Amniotic epithelial cell (primary cell): ENCODE measurements around the gene RHOH.
"Not testable (repeated sequence)": the region's sequence is repeated elsewhere in the genome, so short reads cannot be mapped to it uniquely, and the experiment has no call there.

ENCODE experiments used
- DNase-seq: peaks from one replicate; pipeline ENCODE4 v3.0.0-alpha.2; 2010; ENCODE audit warnings: low read depth

Gene RHOH

GRCh38 chr4:40196724-40197281, at the start of gene RHOH:
TSS of gene RHOH (plus strand) at chr4:40197031. CDS start at chr4:40243387, 46,356 bp downstream.
- DNase-seq = no peak

- not testable (repeated sequence) for DNase-seq
Measured at GRCh38 chr4:40147490-40147889, 49.3 kb upstream of the RHOH start.

GRCh38 chr4:40149960-40150385, 46.9 kb upstream of the RHOH start:
- DNase-seq = peak; percentile 77

- peak; percentile 24 for DNase-seq
Measured at GRCh38 chr4:40150932-40151331, 45.9 kb upstream of the RHOH start.

- DNase-seq = no peak
Measured at GRCh38 chr4:40152637-40153036, 44.2 kb upstream of the RHOH start.

GRCh38 chr4:40157436-40157835, 39.4 kb upstream of the RHOH start:
- DNase-seq = peak; percentile 21

- no peak for DNase-seq
Measured at GRCh38 chr4:40160258-40160657, 36.6 kb upstream of the RHOH start.

GRCh38 chr4:40164459-40164858, 32.4 kb upstream of the RHOH start:
- DNase-seq = peak; percentile 34

GRCh38 chr4:40165916-40166315, 30.9 kb upstream of the RHOH start:
- no peak for DNase-seq

GRCh38 chr4:40168070-40168469, 28.8 kb upstream of the RHOH start:
- DNase-seq = no peak

GRCh38 chr4:40170588-40170987, 26.2 kb upstream of the RHOH start:
- no peak for DNase-seq

GRCh38 chr4:40173470-40173875, 23.4 kb upstream of the RHOH start:
- no peak for DNase-seq

- peak; percentile 14 for DNase-seq
Measured at GRCh38 chr4:40176602-40177001, 20.2 kb upstream of the RHOH start.

GRCh38 chr4:40177591-40177990, 19.2 kb upstream of the RHOH start:
- no peak for DNase-seq

GRCh38 chr4:40178672-40179071, 18.2 kb upstream of the RHOH start:
- DNase-seq = no peak

GRCh38 chr4:40179360-40179759, 17.5 kb upstream of the RHOH start:
- DNase-seq = no peak

- peak; percentile 88 for DNase-seq
Measured at GRCh38 chr4:40180356-40180755, 16.5 kb upstream of the RHOH start.

GRCh38 chr4:40182001-40182400, 14.8 kb upstream of the RHOH start:
- no peak for DNase-seq

GRCh38 chr4:40182954-40183353, 13.9 kb upstream of the RHOH start:
- DNase-seq = no peak

GRCh38 chr4:40183615-40184411, 13.0 kb upstream of the RHOH start:
- peak; percentile 84 for DNase-seq

GRCh38 chr4:40185830-40186664, 10.8 kb upstream of the RHOH start:
- no peak for DNase-seq

GRCh38 chr4:40186665-40187014, 10.2 kb upstream of the RHOH start:
- DNase-seq = no peak

- no peak for DNase-seq
Measured at GRCh38 chr4:40187386-40187906, 9.4 kb upstream of the RHOH start.
